ENCODE measurements around the gene NOX3.
A peak's percentile ranks its signal among the peaks of the same experiment; 100 is the strongest.

DNA sequence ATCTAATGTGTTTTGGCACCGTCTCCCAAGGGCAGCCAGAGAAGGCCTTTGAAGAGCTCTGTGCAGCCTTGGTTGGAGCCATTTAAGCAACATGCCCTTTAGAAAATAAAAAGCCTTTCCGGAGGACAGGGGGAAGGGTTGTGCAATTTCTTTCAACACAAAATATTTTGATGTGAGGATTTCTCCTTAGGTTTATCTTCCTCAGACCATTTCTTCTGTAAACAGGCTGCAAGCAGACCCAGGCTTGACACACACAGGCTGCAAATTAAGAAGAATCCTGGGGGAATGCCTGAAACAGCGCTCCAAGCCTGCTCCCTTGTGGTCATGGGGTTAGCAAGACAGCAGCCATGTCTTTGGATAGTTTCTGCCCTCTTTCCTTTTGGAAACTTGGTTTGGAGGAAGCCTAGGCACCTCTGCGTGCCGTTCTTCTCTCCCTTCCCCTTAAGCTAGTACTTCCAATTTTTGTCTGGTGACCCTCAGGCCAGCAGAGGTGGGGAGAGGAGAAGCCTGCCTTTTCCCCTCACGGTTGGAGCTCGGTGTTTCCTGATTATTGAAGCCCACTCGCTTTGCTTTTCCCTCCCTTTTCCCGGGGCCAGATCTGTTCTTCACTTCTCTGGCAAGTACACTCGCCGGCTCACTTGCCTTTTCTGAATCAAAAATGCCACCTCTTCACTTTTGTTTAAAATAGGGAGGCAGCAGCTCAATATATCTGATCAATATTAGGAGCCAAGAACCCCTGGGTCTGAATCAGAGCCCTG is 39.6 kb upstream of the NOX3 start:
- TF ChIP-seq, protein P1, sequence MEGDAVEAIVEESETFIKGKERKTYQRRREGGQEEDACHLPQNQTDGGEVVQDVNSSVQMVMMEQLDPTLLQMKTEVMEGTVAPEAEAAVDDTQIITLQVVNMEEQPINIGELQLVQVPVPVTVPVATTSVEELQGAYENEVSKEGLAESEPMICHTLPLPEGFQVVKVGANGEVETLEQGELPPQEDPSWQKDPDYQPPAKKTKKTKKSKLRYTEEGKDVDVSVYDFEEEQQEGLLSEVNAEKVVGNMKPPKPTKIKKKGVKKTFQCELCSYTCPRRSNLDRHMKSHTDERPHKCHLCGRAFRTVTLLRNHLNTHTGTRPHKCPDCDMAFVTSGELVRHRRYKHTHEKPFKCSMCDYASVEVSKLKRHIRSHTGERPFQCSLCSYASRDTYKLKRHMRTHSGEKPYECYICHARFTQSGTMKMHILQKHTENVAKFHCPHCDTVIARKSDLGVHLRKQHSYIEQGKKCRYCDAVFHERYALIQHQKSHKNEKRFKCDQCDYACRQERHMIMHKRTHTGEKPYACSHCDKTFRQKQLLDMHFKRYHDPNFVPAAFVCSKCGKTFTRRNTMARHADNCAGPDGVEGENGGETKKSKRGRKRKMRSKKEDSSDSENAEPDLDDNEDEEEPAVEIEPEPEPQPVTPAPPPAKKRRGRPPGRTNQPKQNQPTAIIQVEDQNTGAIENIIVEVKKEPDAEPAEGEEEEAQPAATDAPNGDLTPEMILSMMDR (IDR thresholded peaks at IDR 0.05) = peak in 3 of 6 experiments; percentile 22 to 26 (median 25)
- no peak for TF ChIP-seq POLR2A (IDR thresholded peaks at IDR 0.05)

Measured in Peyer's patch (tissue), 4 donors.